ENCODE results near the gene PCBP3. TPM values are rescaled to one million over a fixed set of nuclear protein-coding genes. Genes with fewer than 3 reads are reported as not detected.

Gene PCBP3
- total RNA-seq, 2 donors from 2014 or later = 2.1 to 5.3 TPM

DNA sequence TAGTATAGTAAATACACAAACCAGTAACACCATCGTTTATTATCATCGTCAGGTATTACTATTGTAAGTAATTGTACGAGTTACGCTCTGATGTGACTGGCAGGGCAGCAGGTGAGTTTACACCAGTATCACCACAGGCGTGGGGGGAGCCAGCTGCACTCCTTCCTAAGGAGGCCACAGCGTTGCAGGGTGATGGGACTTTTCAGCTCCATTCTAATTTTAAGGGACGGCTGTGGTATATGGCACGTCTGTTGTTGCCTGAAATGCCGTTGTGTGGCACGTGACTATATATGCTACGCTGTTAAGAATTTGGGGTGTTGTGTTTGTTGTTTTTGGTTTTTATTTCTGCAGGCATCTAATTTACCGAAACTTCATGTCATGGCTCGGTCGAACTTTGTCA lies 173.3 kb downstream of the PCBP3 start:
- TF ChIP-seq, protein P1, sequence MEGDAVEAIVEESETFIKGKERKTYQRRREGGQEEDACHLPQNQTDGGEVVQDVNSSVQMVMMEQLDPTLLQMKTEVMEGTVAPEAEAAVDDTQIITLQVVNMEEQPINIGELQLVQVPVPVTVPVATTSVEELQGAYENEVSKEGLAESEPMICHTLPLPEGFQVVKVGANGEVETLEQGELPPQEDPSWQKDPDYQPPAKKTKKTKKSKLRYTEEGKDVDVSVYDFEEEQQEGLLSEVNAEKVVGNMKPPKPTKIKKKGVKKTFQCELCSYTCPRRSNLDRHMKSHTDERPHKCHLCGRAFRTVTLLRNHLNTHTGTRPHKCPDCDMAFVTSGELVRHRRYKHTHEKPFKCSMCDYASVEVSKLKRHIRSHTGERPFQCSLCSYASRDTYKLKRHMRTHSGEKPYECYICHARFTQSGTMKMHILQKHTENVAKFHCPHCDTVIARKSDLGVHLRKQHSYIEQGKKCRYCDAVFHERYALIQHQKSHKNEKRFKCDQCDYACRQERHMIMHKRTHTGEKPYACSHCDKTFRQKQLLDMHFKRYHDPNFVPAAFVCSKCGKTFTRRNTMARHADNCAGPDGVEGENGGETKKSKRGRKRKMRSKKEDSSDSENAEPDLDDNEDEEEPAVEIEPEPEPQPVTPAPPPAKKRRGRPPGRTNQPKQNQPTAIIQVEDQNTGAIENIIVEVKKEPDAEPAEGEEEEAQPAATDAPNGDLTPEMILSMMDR (IDR thresholded peaks at IDR 0.05) = no peak
- Histone ChIP-seq H3K36me3 (no peaks in the 10 kb centered on the region), H3K4me1 (no peaks in the 10 kb centered on the region), H3K4me3 (no peak overlapping the region), H3K9me3 (no peaks in the 10 kb centered on the region), H3K27ac (no peak overlapping the region), H3K9ac (ENCODE audit: low read depth in 2 of 2, low read length in 2 of 2) (no peak overlapping the region), H3K27me3 (no peaks in the 10 kb centered on the region)
- DNase-seq = no peak
- intact Hi-C loops (cut with DNase I) = loop anchor here (5.0 kb wide), 1 partner anchor 259 kb away; no protein-coding TSS in a partner anchor

DNA sequence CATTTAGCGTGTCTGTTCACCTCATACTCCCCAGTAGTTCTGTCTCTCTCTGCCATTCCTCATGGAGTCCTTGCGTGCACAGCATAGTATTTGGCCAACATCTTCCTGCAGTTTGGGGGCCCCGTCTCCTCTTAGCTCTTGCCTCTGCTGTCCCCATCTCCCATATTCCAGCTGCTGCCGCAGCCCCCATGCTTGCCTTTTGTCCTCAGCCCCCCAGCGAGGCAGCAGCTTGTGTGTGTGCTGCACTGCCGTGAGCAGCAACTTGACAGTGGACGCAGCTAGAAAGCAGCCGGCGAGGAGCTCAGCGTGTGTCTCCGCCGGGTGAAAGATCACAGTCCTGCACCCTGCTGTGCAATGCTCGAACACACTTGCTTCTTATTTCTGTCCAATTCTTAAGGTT lies 173.8 kb downstream of the PCBP3 start:
- Histone ChIP-seq H3K27ac (no peak overlapping the region), H3K36me3 (no peaks in the 10 kb centered on the region), H3K27me3 (no peaks in the 10 kb centered on the region), H3K9ac (ENCODE audit: low read depth in 2 of 2, low read length in 2 of 2) (no peak overlapping the region), H3K4me3 (no peak overlapping the region), H3K4me1 (no peaks in the 10 kb centered on the region), H3K9me3 (no peaks in the 10 kb centered on the region)
- TF ChIP-seq, protein P1 (IDR thresholded peaks at IDR 0.05) = no peak
- DNase-seq = no peak
- intact Hi-C loops (cut with DNase I) = loop anchor here (5.0 kb wide), 1 partner anchor 260 kb away; no protein-coding TSS in a partner anchor

DNA sequence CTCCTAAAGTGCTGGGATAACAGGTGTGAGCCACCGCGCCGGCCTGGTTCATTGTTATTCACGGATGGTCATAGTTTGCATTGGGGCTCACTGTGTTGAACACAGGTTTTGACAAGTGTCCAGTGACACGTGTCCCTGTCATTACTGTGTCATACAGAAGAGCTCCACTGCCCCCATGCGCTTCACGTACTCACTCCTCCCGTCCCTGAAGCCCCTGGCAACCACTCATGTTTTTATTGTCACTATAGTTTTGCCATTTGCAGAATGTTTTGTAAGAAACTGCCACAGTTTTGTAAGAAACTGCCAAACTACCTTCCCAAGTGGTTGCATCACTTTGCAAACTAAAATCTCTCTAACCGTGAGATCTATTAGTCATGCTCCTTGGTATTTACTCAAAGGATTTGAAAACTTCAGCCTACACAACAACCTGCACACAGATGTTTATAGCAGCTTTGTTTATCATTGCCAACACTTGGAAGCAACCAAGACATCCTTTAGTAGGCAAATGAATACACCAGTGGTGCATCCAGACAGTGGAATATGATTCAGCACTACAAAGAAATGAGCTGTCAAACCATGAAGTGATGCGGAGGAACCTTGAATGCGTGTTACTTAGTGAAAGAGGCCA lies 174.9 kb downstream of the PCBP3 start:
- TF ChIP-seq, protein P1 (IDR thresholded peaks at IDR 0.05) = no peak
- Histone ChIP-seq H3K4me3 (no peak overlapping the region), H3K36me3 (no peaks in the 10 kb centered on the region), H3K4me1 (no peaks in the 10 kb centered on the region), H3K27ac (no peak overlapping the region), H3K9me3 (no peaks in the 10 kb centered on the region), H3K27me3 (no peaks in the 10 kb centered on the region), H3K9ac (ENCODE audit: low read depth in 2 of 2, low read length in 2 of 2) (no peak overlapping the region)
- intact Hi-C loops (cut with DNase I) = loop anchor here (5.0 kb wide), 1 partner anchor 261 kb away; no protein-coding TSS in a partner anchor
- no peak for DNase-seq

DNA sequence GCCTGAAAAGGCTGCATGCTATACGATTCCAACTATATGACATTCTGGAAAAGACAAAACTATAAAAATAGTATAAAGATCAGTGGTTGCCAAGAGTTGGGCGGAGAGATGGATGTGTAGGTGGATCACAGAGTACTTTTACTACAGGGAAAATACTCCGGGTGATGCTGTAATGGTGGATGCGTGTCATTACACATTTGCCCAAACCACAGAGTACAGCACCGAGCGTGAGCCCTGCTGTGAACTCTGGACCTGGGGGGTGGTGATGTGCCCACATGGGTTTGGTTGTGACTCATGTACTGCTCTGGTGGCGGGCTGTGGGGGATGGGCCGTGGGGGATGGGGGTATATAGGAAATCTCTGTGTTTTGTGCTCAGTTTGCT lies 175.4 kb downstream of the PCBP3 start:
- no peak for DNase-seq
- Histone ChIP-seq H3K9me3 (no peaks in the 10 kb centered on the region), H3K27me3 (no peaks in the 10 kb centered on the region), H3K9ac (ENCODE audit: low read depth in 2 of 2, low read length in 2 of 2) (no peak overlapping the region), H3K4me1 (no peaks in the 10 kb centered on the region), H3K27ac (no peak overlapping the region), H3K4me3 (no peak overlapping the region), H3K36me3 (no peaks in the 10 kb centered on the region)
- intact Hi-C loops (cut with DNase I) = loop anchor here (5.0 kb wide), 1 partner anchor 262 kb away; no protein-coding TSS in a partner anchor
- TF ChIP-seq, protein P1 (IDR thresholded peaks at IDR 0.05) = no peak

DNA sequence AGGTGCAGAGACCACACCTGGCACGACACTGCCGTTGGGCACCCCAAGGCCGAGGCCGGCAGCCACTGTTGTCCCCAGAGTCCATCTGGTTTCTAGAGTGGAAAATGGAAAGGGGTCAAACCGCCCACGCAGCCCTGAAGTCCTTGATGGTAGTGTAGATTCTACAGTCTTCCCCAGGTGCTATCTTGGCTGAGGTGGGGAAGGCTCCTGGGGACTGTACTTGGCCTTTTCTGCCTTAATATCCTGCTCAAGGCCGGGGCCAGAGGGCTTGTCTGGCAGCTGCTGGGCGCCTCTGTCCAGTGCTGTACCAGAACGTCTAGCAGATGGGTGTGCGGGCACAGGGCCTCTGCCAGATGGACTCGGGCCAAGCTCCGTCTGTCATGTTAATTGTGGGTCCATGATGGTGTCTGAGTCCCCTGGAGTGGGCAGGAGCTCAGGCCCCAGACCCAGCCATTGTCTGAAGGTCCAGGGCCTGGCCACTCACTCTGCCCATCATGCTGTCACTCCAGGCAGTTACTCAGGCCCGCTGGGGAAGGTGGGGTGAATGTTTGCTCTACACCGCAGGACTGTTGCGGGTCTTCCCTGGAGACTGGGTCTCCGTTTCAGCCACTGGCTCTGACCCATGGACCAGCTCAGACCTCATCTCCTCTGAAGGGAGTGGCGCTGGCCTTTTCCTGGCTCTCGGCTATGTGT lies 176.1 kb downstream of the PCBP3 start:
- H3K4me3 ChIP-seq = no peak overlapping the region
- H3K36me3 ChIP-seq = no peaks in the 10 kb centered on the region
- intact Hi-C loops (cut with DNase I) = loop anchor here (5.0 kb wide), 1 partner anchor 262 kb away; no protein-coding TSS in a partner anchor
- no peak for DNase-seq
- no peak overlapping the region for H3K9ac ChIP-seq (ENCODE audit: low read depth in 2 of 2, low read length in 2 of 2)
- TF ChIP-seq, protein P1 (IDR thresholded peaks at IDR 0.05) = no peak
- H3K9me3 ChIP-seq = no peaks in the 10 kb centered on the region
- H3K27me3 ChIP-seq = no peaks in the 10 kb centered on the region
- no peaks in the 10 kb centered on the region for H3K4me1 ChIP-seq
- H3K27ac ChIP-seq = no peak overlapping the region
